ENCODE measurements around the gene FZD7.

Gene FZD7

GRCh38 chr2:202066875-202067274, 33.2 kb downstream of the FZD7 start:
- Histone ChIP-seq H3K4me3 (ENCODE audit: low read depth in 1 of 2, low read length in 1 of 2) (no peak overlapping the region), H3K27me3 (no peaks in the 10 kb centered on the region), H3K27ac (no peak overlapping the region), H3K9me3 (no peaks in the 10 kb centered on the region), H3K4me1 (ENCODE audit: control insufficient read depth in 1 of 2, insufficient read depth in 1 of 2, low read depth in 1 of 2, low read length in 1 of 2) (no peaks in the 10 kb centered on the region), H3K36me3 (no peaks in the 10 kb centered on the region)
- TF ChIP-seq CTCF (IDR thresholded peaks at IDR 0.05), result no peak

- TF ChIP-seq CTCF (IDR thresholded peaks at IDR 0.05), result no peak
- H3K27me3 ChIP-seq, result no peaks in the 10 kb centered on the region
- H3K9me3 ChIP-seq, result no peaks in the 10 kb centered on the region
- no peaks in the 10 kb centered on the region for H3K36me3 ChIP-seq
- H3K4me3 ChIP-seq (ENCODE audit: low read depth in 1 of 2, low read length in 1 of 2), result no peak overlapping the region
- H3K27ac ChIP-seq, result no peak overlapping the region
- H3K4me1 ChIP-seq (ENCODE audit: control insufficient read depth in 1 of 2, insufficient read depth in 1 of 2, low read depth in 1 of 2, low read length in 1 of 2), result no peaks in the 10 kb centered on the region
Measured at GRCh38 chr2:202067589-202067988, 33.9 kb downstream of the FZD7 start.

GRCh38 chr2:202069170-202070067, 35.8 kb downstream of the FZD7 start:
- TF ChIP-seq CTCF (IDR thresholded peaks at IDR 0.05), result no peak
- Histone ChIP-seq H3K4me1 (ENCODE audit: control insufficient read depth in 1 of 2, insufficient read depth in 1 of 2, low read depth in 1 of 2, low read length in 1 of 2) (no peaks in the 10 kb centered on the region), H3K27me3 (no peaks in the 10 kb centered on the region), H3K27ac (no peak overlapping the region), H3K4me3 (ENCODE audit: low read depth in 1 of 2, low read length in 1 of 2) (no peak overlapping the region), H3K36me3 (no peaks in the 10 kb centered on the region), H3K9me3 (no peaks in the 10 kb centered on the region)

GRCh38 chr2:202071107-202071506, 37.5 kb downstream of the FZD7 start:
- Histone ChIP-seq H3K36me3 (no peaks in the 10 kb centered on the region), H3K27ac (no peak overlapping the region), H3K4me3 (ENCODE audit: low read depth in 1 of 2, low read length in 1 of 2) (no peak overlapping the region), H3K27me3 (no peaks in the 10 kb centered on the region), H3K9me3 (no peaks in the 10 kb centered on the region), H3K4me1 (ENCODE audit: control insufficient read depth in 1 of 2, insufficient read depth in 1 of 2, low read depth in 1 of 2, low read length in 1 of 2) (no peaks in the 10 kb centered on the region)
- no peak for TF ChIP-seq CTCF (IDR thresholded peaks at IDR 0.05)

- no peaks in the 10 kb centered on the region for H3K9me3 ChIP-seq
- TF ChIP-seq CTCF (IDR thresholded peaks at IDR 0.05), result no peak
- H3K4me1 ChIP-seq (ENCODE audit: control insufficient read depth in 1 of 2, insufficient read depth in 1 of 2, low read depth in 1 of 2, low read length in 1 of 2), result no peaks in the 10 kb centered on the region
- H3K4me3 ChIP-seq (ENCODE audit: low read depth in 1 of 2, low read length in 1 of 2), result no peak overlapping the region
- no peaks in the 10 kb centered on the region for H3K36me3 ChIP-seq
- H3K27ac ChIP-seq, result no peak overlapping the region
- no peaks in the 10 kb centered on the region for H3K27me3 ChIP-seq
Measured at GRCh38 chr2:202072226-202072625, 38.6 kb downstream of the FZD7 start.

Measured in neutrophil (primary cell).